GM18526 (cell line): ENCODE data around the gene CDKN2C.

Experiments used
- POLR2A ChIP-seq: IDR thresholded peaks from 3 replicates; pipeline ENCODE4 v1.6.1; 2011; ENCODE audit not compliant: insufficient read length; ENCODE audit errors: extremely low read depth

Gene CDKN2C

GRCh38 chr1:50969611-50970508, at the start of gene CDKN2C:
TSS of gene CDKN2C (plus strand) at chr1:50970245. CDS start at chr1:50970369, 124 bp downstream.
- TF ChIP-seq POLR2A: peak; percentile 53

- no peak for TF ChIP-seq POLR2A
Measured at GRCh38 chr1:50920409-50920808, 49.6 kb upstream of the CDKN2C start.

GRCh38 chr1:50921029-50921428, 49.0 kb upstream of the CDKN2C start:
- no peak for TF ChIP-seq POLR2A

- no peak for TF ChIP-seq POLR2A
Measured at GRCh38 chr1:50923564-50923963, 46.5 kb upstream of the CDKN2C start.

- TF ChIP-seq POLR2A: no peak
Measured at GRCh38 chr1:50929376-50929958, 40.6 kb upstream of the CDKN2C start.

- TF ChIP-seq POLR2A: no peak
Measured at GRCh38 chr1:50930193-50930592, 39.9 kb upstream of the CDKN2C start.

GRCh38 chr1:50930965-50931737, 38.9 kb upstream of the CDKN2C start:
- TF ChIP-seq POLR2A: no peak

GRCh38 chr1:50934838-50935237, 35.2 kb upstream of the CDKN2C start:
- no peak for TF ChIP-seq POLR2A

GRCh38 chr1:50936321-50936720, 33.7 kb upstream of the CDKN2C start:
- TF ChIP-seq POLR2A: no peak

- TF ChIP-seq POLR2A: no peak
Measured at GRCh38 chr1:50940291-50940690, 29.8 kb upstream of the CDKN2C start.

- no peak for TF ChIP-seq POLR2A
Measured at GRCh38 chr1:50942334-50942733, 27.7 kb upstream of the CDKN2C start.

GRCh38 chr1:50949286-50949982, 20.6 kb upstream of the CDKN2C start:
- TF ChIP-seq POLR2A: no peak

- no peak for TF ChIP-seq POLR2A
Measured at GRCh38 chr1:50950396-50950795, 19.6 kb upstream of the CDKN2C start.

GRCh38 chr1:50955116-50955515, 14.9 kb upstream of the CDKN2C start:
- no peak for TF ChIP-seq POLR2A

- TF ChIP-seq POLR2A: no peak
Measured at GRCh38 chr1:50959303-50959912, 10.6 kb upstream of the CDKN2C start.
